T-cell (primary cell): ENCODE results near the gene LOXL4. TPM values are rescaled to one million over a fixed set of nuclear protein-coding genes. Genes with fewer than 3 reads are reported as not detected.

Experiments used
- ATAC-seq, 4 experiments: fragments of 200-7000 bp in 3 of 4; fragments of 150-1000 bp in 1 of 4; cut with Tn5 transposase; replicated peaks in 1 of 4; 1 replicate in 3 of 4; 2 replicates in 1 of 4; pipeline ENCODE4 v1.10.0; 2021; ENCODE audit warnings: moderate library complexity in 3 of 4, mild to moderate bottlenecking in 2 of 4, moderate number of reproducible peaks in 1 of 4
- CTCF ChIA-PET, 2 donors: fragments of 300-600 bp; sonication (Branson Sonifier 250); formaldehyde crosslinking; loops; one replicate each; lab custom pipeline; 2022; ENCODE audit warnings: antibody characterized with exemption in 2 of 2; lab: Charles Lee
- POLR2A ChIA-PET, 2 donors: fragments of 300-600 bp; sonication (Branson Sonifier 250); formaldehyde crosslinking; loops; one replicate each; lab custom pipeline; 2022; ENCODE audit warnings: antibody characterized with exemption in 2 of 2; lab: Charles Lee
- DNase-seq, 35 experiments: peaks; one replicate each; pipeline versions ENCODE4 v3.0.0 to v3.0.0-alpha.2; 2013 to 2023
- H3K27ac ChIP-seq: one replicate; pipeline ENCODE4 v1.5.1; 2013; ENCODE audit warnings: low read length
- H3K27me3 ChIP-seq, 2 experiments: replicated peaks in 1 of 2; 1 replicate in 1 of 2; 2 replicates in 1 of 2; pipeline versions ENCODE4 v1.6.1 to v1.7.0; 2013; ENCODE audit warnings: low read length in 1 of 2, mixed read lengths in 1 of 2; ENCODE audit not compliant: control insufficient read depth in 2 of 2, insufficient read depth in 2 of 2; ENCODE audit errors: extremely low read depth in 1 of 2
- H3K36me3 ChIP-seq, 2 donors: 1 replicate in 1 of 2; 2 replicates in 1 of 2; pipeline versions ENCODE4 v1.6.1 to v1.7.0; 2013; ENCODE audit warnings: low read length in 1 of 2; ENCODE audit not compliant: control insufficient read depth in 2 of 2, insufficient read depth in 1 of 2; ENCODE audit errors: extremely low read depth in 1 of 2
- H3K4me1 ChIP-seq, 2 experiments: 1 replicate in 1 of 2; 2 replicates in 1 of 2; pipeline versions ENCODE4 v1.6.1 to v1.7.0; 2013; ENCODE audit warnings: low read length in 2 of 2, mixed read lengths in 1 of 2; ENCODE audit not compliant: insufficient read depth in 2 of 2, control insufficient read depth in 1 of 2; ENCODE audit errors: extremely low read depth in 1 of 2
- H3K4me3 ChIP-seq, 2 donors: 1 replicate in 1 of 2; 2 replicates in 1 of 2; pipeline versions ENCODE4 v1.5.1 to v1.7.0; 2013; ENCODE audit warnings: mild to moderate bottlenecking in 2 of 2, low read length in 1 of 2, moderate library complexity in 1 of 2; ENCODE audit not compliant: control insufficient read depth in 1 of 2; ENCODE audit errors: extremely low read depth in 1 of 2
- H3K9me3 ChIP-seq: 2 replicates; pipeline ENCODE4 v1.7.0; 2013
- H3K27ac Mint-ChIP-seq, 2 donors: one replicate each; pipeline ENCODE4 v1.8.0; 2020 to 2021; ENCODE audit warnings: mild to moderate bottlenecking in 2 of 2, mixed read lengths in 2 of 2
- H3K27me3 Mint-ChIP-seq, 2 donors: one replicate each; pipeline ENCODE4 v1.8.0; 2021 to 2022; ENCODE audit warnings: mixed read lengths in 2 of 2
- H3K36me3 Mint-ChIP-seq: one replicate; pipeline ENCODE4 v1.8.0; 2021; ENCODE audit warnings: mixed read lengths
- H3K4me1 Mint-ChIP-seq, 3 donors: one replicate each; pipeline ENCODE4 v1.8.0; 2020 to 2022; ENCODE audit warnings: mixed read lengths in 3 of 3, mild to moderate bottlenecking in 1 of 3
- H3K4me3 Mint-ChIP-seq, 3 donors: one replicate each; pipeline ENCODE4 v1.8.0; 2020 to 2022; ENCODE audit warnings: mild to moderate bottlenecking in 3 of 3, mixed read lengths in 3 of 3, moderate library complexity in 3 of 3
- H3K9me3 Mint-ChIP-seq, 3 donors: one replicate each; pipeline ENCODE4 v1.8.0; 2020 to 2022; ENCODE audit warnings: mixed read lengths in 3 of 3
- WGBS: methylation state at CpG from one replicate; pipeline ENCODE4 v1.1.5; 2013; ENCODE audit warnings: missing lambda C conversion rate; ENCODE audit not compliant: insufficient coverage; 5-methylcytosine and 5-hydroxymethylcytosine counted together
- total RNA-seq, 35 experiments: library from RNA in 6 of 35; stranded (reverse) in 6 of 35; fragments of 120-200 nt in 1 of 35; gene quantifications; one replicate each; pipeline versions ENCODE4 v1.2.1 to v1.2.4 and lab custom pipeline; 2013 to 2026

Gene LOXL4
- total RNA-seq, 5 donors from 2014 or later (not counting 1 experiment from before 2014, with no cell fraction given), result 0.09 TPM; not detected in 4

- Mint-ChIP-seq H3K36me3 (no peaks in the 10 kb centered on the region), H3K4me1 (peaks cover 1 to 5% (median 4%) of the 10 kb centered on the region in 3 donors), H3K4me3 (peak overlapping the region; percentile 64 to 79 (median 69)), H3K27me3 (peaks cover 53 to 54% of the 10 kb centered on the region in 2 donors), H3K9me3 (no peaks in the 10 kb centered on the region), H3K27ac (no peak overlapping the region)
- Histone ChIP-seq H3K36me3 (no peaks in the 10 kb centered on the region), H3K9me3 (no peaks in the 10 kb centered on the region), H3K4me1 (peaks cover 0 to 14% of the 10 kb centered on the region in 2 experiments), H3K27ac (no peak overlapping the region), H3K4me3 (peak overlapping the region; percentile 44), H3K27me3 (peaks cover 0 to 70% of the 10 kb centered on the region in 2 experiments)
- CTCF ChIA-PET, result no interaction called here
- 32% methylated on average over 10 of the region's 17 CpGs for WGBS
- POLR2A ChIA-PET, result no interaction called here
- no peak for DNase-seq
- ATAC-seq, result peak in 2 of 4 experiments; percentile 12 to 18
Observed at GRCh38 chr10:98268694-98269431, 869 bp upstream of the LOXL4 start.

GRCh38 chr10:98267069-98267893 is 713 bp downstream of the LOXL4 start:
- Histone ChIP-seq H3K4me3 (no peak overlapping the region), H3K27ac (no peak overlapping the region), H3K27me3 (peaks cover 0 to 59% of the 10 kb centered on the region in 2 experiments), H3K9me3 (no peaks in the 10 kb centered on the region), H3K4me1 (peaks cover 0 to 14% of the 10 kb centered on the region in 2 experiments), H3K36me3 (no peaks in the 10 kb centered on the region)
- H3K9me3 Mint-ChIP-seq, result no peaks in the 10 kb centered on the region
- H3K27ac Mint-ChIP-seq, result peak overlapping the region in 1 of 2 donors; percentile 12
- no peaks in the 10 kb centered on the region for H3K36me3 Mint-ChIP-seq
- H3K4me3 Mint-ChIP-seq, result peak overlapping the region; percentile 60 to 79 (median 65)
- CTCF ChIA-PET, result no interaction called here
- no peak for ATAC-seq
- POLR2A ChIA-PET, result no interaction called here
- peaks cover 40 to 44% of the 10 kb centered on the region in 2 donors for H3K27me3 Mint-ChIP-seq
- 82% methylated on average over 19 of the region's 22 CpGs for WGBS
- peaks cover 1 to 5% (median 4%) of the 10 kb centered on the region in 3 donors for H3K4me1 Mint-ChIP-seq
- peak in 1 of 35 experiments; percentile 10 for DNase-seq

DNA sequence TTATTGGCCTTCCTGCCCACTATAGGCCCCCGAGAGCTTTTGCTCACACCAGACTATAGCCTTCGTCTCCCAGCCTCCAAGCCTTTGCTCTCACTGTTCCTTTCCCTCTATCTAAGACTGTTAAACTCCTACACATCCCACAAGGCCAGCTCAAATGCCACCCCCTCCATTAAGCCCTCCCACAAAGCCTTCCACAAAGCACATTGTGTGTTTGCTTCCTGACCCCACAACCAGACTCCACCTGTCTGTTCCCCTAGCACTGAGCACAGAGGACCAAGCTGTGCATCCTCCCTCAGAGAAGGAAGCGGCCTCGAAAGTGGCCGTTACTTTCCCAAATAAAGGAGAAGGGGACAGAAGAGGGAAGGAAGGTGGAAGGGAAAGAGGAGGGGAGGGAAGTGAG is 1.3 kb downstream of the LOXL4 start:
- Histone ChIP-seq H3K4me3 (no peak overlapping the region), H3K27ac (no peak overlapping the region), H3K36me3 (no peaks in the 10 kb centered on the region), H3K9me3 (no peaks in the 10 kb centered on the region), H3K4me1 (peaks cover 0 to 14% of the 10 kb centered on the region in 2 experiments), H3K27me3 (peaks cover 0 to 56% of the 10 kb centered on the region in 2 experiments)
- POLR2A ChIA-PET, result no interaction called here
- 96% methylated on average over 2 of the region's 5 CpGs for WGBS
- CTCF ChIA-PET, result no interaction called here
- H3K36me3 Mint-ChIP-seq, result no peaks in the 10 kb centered on the region
- ATAC-seq, result no peak
- H3K4me3 Mint-ChIP-seq, result peak overlapping the region in 2 of 3 donors; percentile 1 to 79
- no peak overlapping the region for H3K27ac Mint-ChIP-seq
- DNase-seq, result no peak
- H3K9me3 Mint-ChIP-seq, result no peaks in the 10 kb centered on the region
- peaks cover 1 to 5% (median 4%) of the 10 kb centered on the region in 3 donors for H3K4me1 Mint-ChIP-seq
- peaks cover 36 to 41% of the 10 kb centered on the region in 2 donors for H3K27me3 Mint-ChIP-seq

GRCh38 chr10:98265403-98266378 is 2.3 kb downstream of the LOXL4 start:
- peaks cover 30 to 37% of the 10 kb centered on the region in 2 donors for H3K27me3 Mint-ChIP-seq
- no peak overlapping the region for H3K4me3 Mint-ChIP-seq

GRCh38 chr10:98264378-98265065 is 3.5 kb downstream of the LOXL4 start:
- H3K27ac Mint-ChIP-seq, result no peak overlapping the region
- peaks cover 1 to 4% (median 3%) of the 10 kb centered on the region in 3 donors for H3K4me1 Mint-ChIP-seq
- CTCF ChIA-PET, result no interaction called here
- H3K27me3 Mint-ChIP-seq, result peaks cover 23 to 30% of the 10 kb centered on the region in 2 donors
- H3K9me3 Mint-ChIP-seq, result no peaks in the 10 kb centered on the region
- DNase-seq (peak in 1 of 35 experiments; percentile 5), ATAC-seq (no peak)
- POLR2A ChIA-PET, result interaction anchor here in 1 of 2 donors (0.6 kb wide), 1 partner anchor 12 kb away, joined by 7 read pairs; no protein-coding TSS in a partner anchor
- Histone ChIP-seq H3K4me3 (no peak overlapping the region), H3K4me1 (peaks cover 0 to 14% of the 10 kb centered on the region in 2 experiments), H3K27me3 (peaks cover 0 to 44% of the 10 kb centered on the region in 2 experiments), H3K9me3 (no peaks in the 10 kb centered on the region), H3K36me3 (no peaks in the 10 kb centered on the region), H3K27ac (no peak overlapping the region)
- WGBS, result 90% methylated on average over 2 of the region's 12 CpGs
- peaks cover 4% of the 10 kb centered on the region for H3K36me3 Mint-ChIP-seq
- H3K4me3 Mint-ChIP-seq, result no peak overlapping the region

More at GRCh38 chr10:98265403-98266378, 2.3 kb downstream of the LOXL4 start:
- WGBS, result 100% methylated on average over 4 of the region's 17 CpGs
- Mint-ChIP-seq H3K27ac (no peak overlapping the region), H3K4me1 (peaks cover 1 to 5% (median 4%) of the 10 kb centered on the region in 3 donors), H3K36me3 (peaks cover 1% of the 10 kb centered on the region), H3K9me3 (no peaks in the 10 kb centered on the region)
- POLR2A ChIA-PET, result no interaction called here
- no peak overlapping the region for H3K27ac ChIP-seq
- DNase-seq (no peak), ATAC-seq (no peak)
- H3K27me3 ChIP-seq, result peaks cover 0 to 53% of the 10 kb centered on the region in 2 experiments
- CTCF ChIA-PET, result no interaction called here
- H3K4me1 ChIP-seq, result peaks cover 0 to 14% of the 10 kb centered on the region in 2 experiments
- no peaks in the 10 kb centered on the region for H3K36me3 ChIP-seq
- H3K9me3 ChIP-seq, result no peaks in the 10 kb centered on the region
- H3K4me3 ChIP-seq, result no peak overlapping the region
